GM21423 (cell line): ENCODE measurements around the gene SPTBN4.
"Not testable (repeated sequence)": the region's sequence is repeated elsewhere in the genome, so short reads cannot be mapped to it uniquely, and the experiment has no call there.

Experiments used
- ATAC-seq: cut with Tn5 transposase; IDR thresholded peaks from one replicate; pipeline ENCODE4 v1.9.1; 2021; ENCODE audit warnings: mild to moderate bottlenecking, moderate library complexity; ENCODE audit not compliant: unreplicated experiment

Gene SPTBN4

DNA sequence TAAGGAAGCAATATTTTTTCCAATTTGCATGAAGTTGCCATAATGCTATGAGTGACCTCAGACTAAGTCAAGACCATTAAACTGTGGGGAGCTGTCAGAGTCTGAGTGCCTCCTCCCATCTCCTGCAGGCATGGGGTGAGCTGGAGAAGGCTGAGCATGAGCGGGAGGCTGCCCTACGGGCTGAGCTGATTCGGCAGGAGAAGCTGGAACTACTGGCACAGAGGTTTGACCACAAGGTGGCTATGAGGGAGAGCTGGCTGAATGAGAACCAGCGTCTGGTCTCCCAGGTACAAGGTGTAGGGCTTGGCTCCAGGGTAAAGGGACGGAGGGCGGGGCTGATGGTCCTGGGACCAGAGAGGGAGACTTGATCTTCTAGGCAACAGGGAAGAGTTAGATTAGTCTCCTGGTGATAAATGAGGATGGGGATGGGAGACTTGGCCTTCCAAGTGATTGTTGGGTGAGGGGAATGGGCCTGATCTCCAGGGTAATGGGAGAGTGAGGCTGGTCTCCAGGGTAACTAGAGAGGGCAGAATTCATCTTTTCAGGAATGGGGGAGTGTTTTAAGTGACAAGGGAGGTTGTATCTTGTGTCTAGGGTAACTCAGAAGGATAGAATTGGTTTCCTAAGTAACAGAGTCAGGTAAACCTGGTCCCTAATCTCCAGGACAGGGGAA is 36.0 kb downstream of the SPTBN4 start:
- ATAC-seq = no peak

DNA sequence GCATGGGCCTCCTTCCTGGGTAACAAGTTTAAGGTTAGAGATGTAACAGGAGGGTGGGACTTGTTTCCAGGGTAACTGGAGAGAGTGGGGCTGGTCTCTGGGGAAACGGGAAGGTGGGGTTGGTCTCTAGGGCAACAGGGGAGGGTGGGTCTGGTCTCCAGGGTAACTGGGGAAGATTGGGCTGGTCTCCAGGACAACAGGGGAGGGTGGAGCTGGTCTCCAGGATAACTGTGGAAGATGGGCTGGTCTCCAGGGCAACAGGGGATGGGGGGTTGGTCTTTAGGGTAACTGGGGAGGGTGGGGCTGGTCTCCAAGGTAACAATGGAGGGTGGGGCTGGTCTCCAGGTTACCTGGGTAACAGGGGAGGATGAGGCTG is 36.5 kb downstream of the SPTBN4 start:
- no peak for ATAC-seq

DNA sequence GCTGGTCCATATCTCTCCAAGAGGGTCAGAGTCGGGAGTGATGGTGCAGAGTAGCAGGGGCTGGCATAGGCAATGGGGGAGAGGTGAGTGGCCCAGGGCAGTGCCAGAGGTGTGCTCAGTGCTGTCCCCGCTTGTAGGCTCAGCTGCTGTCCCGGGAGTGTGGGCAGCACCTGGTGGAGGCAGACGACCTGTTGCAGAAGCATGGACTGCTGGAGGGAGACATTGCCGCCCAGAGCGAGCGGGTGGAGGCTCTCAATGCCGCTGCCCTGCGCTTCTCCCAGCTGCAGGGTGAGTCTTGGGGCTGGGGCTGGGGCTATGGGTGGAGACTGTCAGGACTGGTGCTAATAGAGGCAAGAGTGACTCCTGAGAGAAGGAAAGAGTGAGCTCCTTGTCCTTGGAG is 39.3 kb downstream of the SPTBN4 start:
- no peak for ATAC-seq

- no peak for ATAC-seq
Measured at GRCh38 chr19:40507892-40508291, 41.1 kb downstream of the SPTBN4 start.

DNA sequence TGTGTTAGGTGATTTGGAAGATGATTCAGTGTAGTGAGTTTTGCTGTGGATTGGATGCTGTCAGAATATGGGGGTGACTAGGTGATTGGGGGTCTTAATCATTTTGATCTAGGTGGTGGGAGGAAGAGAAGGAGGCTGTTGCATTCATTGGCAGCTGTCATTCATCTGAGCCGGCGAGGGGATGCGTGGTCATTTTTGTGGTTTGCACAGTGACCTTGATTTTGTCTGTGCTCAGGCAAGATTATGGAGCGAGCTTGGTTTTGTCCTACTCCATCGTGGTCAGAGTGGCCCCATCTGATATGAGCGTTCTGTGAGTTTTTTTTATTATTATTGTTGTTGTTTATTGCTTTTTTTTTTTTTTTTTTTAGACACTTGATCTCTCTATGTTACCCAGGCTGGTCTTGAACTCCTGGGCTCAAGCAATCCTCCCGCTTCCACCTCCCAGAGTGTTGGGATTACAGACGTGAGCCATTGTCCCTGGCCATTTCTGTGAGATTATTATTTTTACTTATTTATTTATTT is 42.0 kb downstream of the SPTBN4 start:
- no peak for ATAC-seq

- no peak for ATAC-seq
Measured at GRCh38 chr19:40510526-40511115, 43.8 kb downstream of the SPTBN4 start.

- no peak for ATAC-seq
Measured at GRCh38 chr19:40511487-40511886, 44.7 kb downstream of the SPTBN4 start.

- no peak for ATAC-seq
Measured at GRCh38 chr19:40512110-40512472, 45.3 kb downstream of the SPTBN4 start.

- ATAC-seq = no peak
Measured at GRCh38 chr19:40512473-40513344, 45.9 kb downstream of the SPTBN4 start.

DNA sequence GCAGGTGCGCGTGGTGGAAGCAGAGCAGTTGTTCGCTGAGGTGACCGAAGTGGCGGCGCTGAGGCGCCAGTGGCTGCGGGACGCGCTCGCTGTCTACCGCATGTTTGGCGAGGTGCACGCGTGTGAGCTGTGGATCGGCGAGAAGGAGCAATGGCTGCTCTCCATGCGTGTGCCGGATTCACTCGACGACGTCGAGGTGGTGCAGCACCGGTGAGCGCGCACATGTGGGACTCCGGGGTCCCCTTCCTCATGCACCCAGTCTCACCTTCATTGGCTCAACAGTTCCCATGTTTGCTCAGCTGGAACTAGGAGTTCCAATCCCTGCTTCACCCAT is 46.5 kb downstream of the SPTBN4 start:
- ATAC-seq = no peak

DNA sequence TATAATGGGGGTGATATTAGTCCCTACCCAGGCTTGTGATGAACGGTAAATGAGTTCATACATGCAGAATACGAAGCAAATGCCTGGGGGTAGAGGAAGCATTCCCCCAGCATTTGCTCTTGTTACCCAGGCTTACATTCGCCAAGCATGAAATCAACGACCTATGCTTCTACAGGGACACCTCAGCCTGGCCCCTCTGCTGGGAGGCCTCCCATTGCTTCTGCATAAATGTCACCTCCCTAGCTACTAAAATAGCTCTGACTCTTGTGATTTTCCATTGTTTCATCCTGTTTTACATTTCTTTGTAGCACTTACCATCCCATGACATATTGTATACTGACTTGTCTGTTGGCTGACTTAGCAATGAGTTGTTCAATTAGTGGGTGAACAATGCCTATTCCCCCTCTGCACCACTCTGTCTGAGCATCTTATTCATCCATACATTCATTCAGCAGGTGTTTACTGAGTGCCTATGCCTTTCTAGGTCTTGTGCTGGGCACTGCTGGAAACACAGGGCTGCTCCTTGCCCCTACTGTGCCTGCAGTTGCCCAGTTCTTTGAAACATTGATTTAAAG is 47.0 kb downstream of the SPTBN4 start:
- no peak for ATAC-seq

- ATAC-seq = no peak
Measured at GRCh38 chr19:40517248-40517647, 50.4 kb downstream of the SPTBN4 start.

GRCh38 chr19:40519352-40520322 is 52.8 kb downstream of the SPTBN4 start:
- no peak for ATAC-seq

DNA sequence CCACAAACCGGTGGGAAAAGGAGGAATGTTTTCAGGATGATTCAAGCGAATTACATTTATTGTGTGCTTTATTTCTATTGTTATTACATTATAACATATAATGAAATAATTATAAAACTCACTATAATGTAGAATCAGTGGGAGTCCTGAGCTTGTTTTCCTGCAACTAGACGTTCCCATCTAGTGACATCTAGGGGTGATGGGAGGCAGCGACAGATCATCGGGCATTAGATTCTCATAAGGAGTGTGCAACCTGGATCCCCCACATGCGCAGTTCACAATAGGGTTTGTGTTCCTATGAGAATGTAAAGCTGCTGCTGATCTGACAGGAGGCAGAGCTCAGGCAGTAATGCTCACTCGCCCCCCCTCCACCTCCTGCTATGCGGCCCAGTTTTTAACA is 54.5 kb downstream of the SPTBN4 start:
- ATAC-seq = no peak

- ATAC-seq = not testable (repeated sequence)
Measured at GRCh38 chr19:40521900-40522299, 55.1 kb downstream of the SPTBN4 start.

GRCh38 chr19:40523322-40524047 is 56.7 kb downstream of the SPTBN4 start:
- no peak for ATAC-seq

- ATAC-seq = no peak
Measured at GRCh38 chr19:40524133-40524549, 57.3 kb downstream of the SPTBN4 start.

GRCh38 chr19:40524655-40525054 is 57.9 kb downstream of the SPTBN4 start:
- no peak for ATAC-seq

DNA sequence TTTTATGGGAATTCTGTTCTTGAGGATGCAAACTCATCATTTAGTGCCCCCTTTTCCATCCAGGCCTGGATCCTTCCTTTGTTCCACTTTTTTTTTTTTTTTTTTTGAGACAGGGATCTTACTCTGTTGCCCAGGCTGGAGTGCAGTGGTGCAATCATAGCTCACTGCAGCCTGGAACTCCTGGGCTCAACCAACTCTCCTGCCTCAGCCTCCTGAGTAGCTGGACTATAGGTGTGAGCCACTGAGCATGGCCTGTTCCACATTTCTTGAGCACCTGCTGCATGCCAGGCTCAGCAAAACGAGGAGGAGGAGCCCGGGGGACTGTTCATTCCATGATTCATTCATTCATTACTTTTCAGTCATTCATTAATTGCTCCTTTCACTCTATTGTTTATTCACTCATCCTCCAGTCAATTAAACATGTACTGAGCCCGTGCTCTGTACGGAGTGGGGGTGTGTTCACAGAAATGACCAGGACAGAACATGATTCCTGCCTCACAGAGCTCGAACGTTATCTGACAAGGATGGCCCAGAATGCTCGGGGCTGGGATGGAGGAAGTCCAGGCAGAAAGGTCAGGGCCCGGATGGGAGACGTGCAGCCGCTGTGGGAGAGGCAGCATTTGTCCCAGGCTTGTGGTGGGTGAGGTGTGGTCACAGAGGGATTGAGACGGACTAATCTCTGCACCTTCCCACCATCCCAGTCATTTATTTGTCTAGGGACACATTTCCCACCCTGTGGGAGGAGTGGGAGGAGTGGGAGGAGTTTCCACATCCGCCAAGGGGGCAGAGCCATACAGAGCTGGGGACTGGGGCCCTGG is 58.6 kb downstream of the SPTBN4 start:
- no peak for ATAC-seq
